PC-3 (cell line): ENCODE results near the gene SPACDR. TPM values are rescaled to one million over a fixed set of nuclear protein-coding genes. Genes with fewer than 3 reads are reported as not detected.

Experiments used
- ATAC-seq: fragments of 200-7000 bp; cut with Tn5 transposase; 2 replicates; pipeline ENCODE4 v1.9.1; 2020; ENCODE audit warnings: mild to moderate bottlenecking, moderate library complexity
- BruUV-seq: library from RNA; stranded (reverse); fragments of 400-500 nt; replicated peaks from 2 replicates; lab custom pipeline; 2021; lab: Mats Ljungman, UMichigan
- CTCF ChIA-PET: fragments of 300-600 bp; sonication (Branson Sonifier 250); formaldehyde crosslinking; loops from one replicate; lab custom pipeline; 2022; ENCODE audit warnings: antibody characterized with exemption; lab: Charles Lee
- POLR2A ChIA-PET: fragments of 300-600 bp; sonication (Branson Sonifier 250); formaldehyde crosslinking; loops from one replicate; lab custom pipeline; 2022; ENCODE audit warnings: antibody characterized with exemption; ENCODE audit not compliant: unreplicated experiment; lab: Charles Lee
- DNase-seq: peaks from one replicate; pipeline ENCODE4 v3.0.0-alpha.2; 2015
- H2AFZ ChIP-seq: fragments of 300-600 bp; sonication (generic); 2 replicates; pipeline ENCODE4 v1.6.0; 2016; ENCODE audit warnings: antibody characterized with exemption, low read length
- H3F3A ChIP-seq: fragments of 300-600 bp; sonication (generic); one replicate; pipeline ENCODE4 v1.6.0; 2017; ENCODE audit warnings: antibody characterized with exemption, low read length, control low read depth, mild to moderate bottlenecking; ENCODE audit not compliant: unreplicated experiment
- H3K27ac ChIP-seq: fragments of 300-600 bp; sonication (generic); 2 replicates; pipeline ENCODE4 v1.5.1; 2016; ENCODE audit warnings: mild to moderate bottlenecking, low read length
- H3K27me3 ChIP-seq: fragments of 300-600 bp; sonication (generic); 2 replicates; pipeline ENCODE4 v1.6.1; 2016; ENCODE audit warnings: low read length, mixed read lengths
- H3K36me3 ChIP-seq: fragments of 300-600 bp; sonication (generic); 2 replicates; pipeline ENCODE4 v1.6.1; 2016; ENCODE audit warnings: low read depth, mixed run types, low read length, mixed read lengths
- H3K4me1 ChIP-seq: fragments of 300-600 bp; sonication (generic); 2 replicates; pipeline ENCODE4 v1.5.1; 2016; ENCODE audit warnings: low read length; ENCODE audit not compliant: insufficient read depth
- H3K4me2 ChIP-seq: fragments of 300-600 bp; sonication (generic); 2 replicates; pipeline ENCODE4 v1.6.0; 2016; ENCODE audit warnings: low read length
- H3K4me3 ChIP-seq: fragments of 300-600 bp; sonication (generic); 2 replicates; pipeline ENCODE4 v1.5.1; 2016; ENCODE audit warnings: mild to moderate bottlenecking, low read length, mixed read lengths
- H3K79me2 ChIP-seq: fragments of 300-600 bp; sonication (generic); 2 replicates; pipeline ENCODE4 v1.6.1; 2017; ENCODE audit warnings: low read length, mixed read lengths
- H3K9ac ChIP-seq: fragments of 300-600 bp; sonication (generic); 2 replicates; pipeline ENCODE4 v1.6.0; 2016; ENCODE audit warnings: mild to moderate bottlenecking, low read length
- H3K9me2 ChIP-seq: fragments of 300-600 bp; sonication (generic); replicated peaks from 2 replicates; pipeline ENCODE4 v1.6.1; 2016; ENCODE audit warnings: mixed run types, low read length, mixed read lengths
- H3K9me3 ChIP-seq: fragments of 300-600 bp; sonication (generic); 2 replicates; pipeline ENCODE4 v1.6.1; 2016; ENCODE audit warnings: low read length, mixed read lengths
- H4K20me1 ChIP-seq: fragments of 300-600 bp; sonication (generic); 2 replicates; pipeline ENCODE4 v1.6.1; 2016; ENCODE audit warnings: low read length, mixed read lengths
- EZH2 ChIP-seq: fragments of 300-600 bp; sonication (generic); IDR thresholded peaks from one replicate; pipeline ENCODE4 v1.6.1; 2017; ENCODE audit warnings: antibody characterized with exemption, mild to moderate bottlenecking, low read length; ENCODE audit not compliant: unreplicated experiment
- EZH2phosphoT487 ChIP-seq: fragments of 300-600 bp; sonication (generic); IDR thresholded peaks from 2 replicates; pipeline ENCODE4 v1.6.1; 2018; ENCODE audit warnings: mild to moderate bottlenecking, antibody characterized with exemption, low read length, borderline replicate concordance
- intact Hi-C: fragments of 100-400 bp; cut with micrococcal nuclease; formaldehyde crosslinking; loops from 2 replicates; pipeline ENCODE4 v1.9.0; 2023
- total RNA-seq: library from RNA; depleted of rRNA; stranded (reverse); fragments of >200 nt; gene quantifications from 2 replicates; pipeline ENCODE4 v1.2.3, GENCODE V29; 2014
- TF ChIP-seq, protein P1 (sequence below): fragments of 300-600 bp; sonication (generic); conservative IDR thresholded peaks from 2 replicates; pipeline ENCODE4 v1.5.1; 2017; ENCODE audit warnings: antibody characterized with exemption, low read depth, mild to moderate bottlenecking, low read length

The SPACDR gene
- total RNA-seq, 1 experiment from 2014 or later, result 0.11 TPM

DNA sequence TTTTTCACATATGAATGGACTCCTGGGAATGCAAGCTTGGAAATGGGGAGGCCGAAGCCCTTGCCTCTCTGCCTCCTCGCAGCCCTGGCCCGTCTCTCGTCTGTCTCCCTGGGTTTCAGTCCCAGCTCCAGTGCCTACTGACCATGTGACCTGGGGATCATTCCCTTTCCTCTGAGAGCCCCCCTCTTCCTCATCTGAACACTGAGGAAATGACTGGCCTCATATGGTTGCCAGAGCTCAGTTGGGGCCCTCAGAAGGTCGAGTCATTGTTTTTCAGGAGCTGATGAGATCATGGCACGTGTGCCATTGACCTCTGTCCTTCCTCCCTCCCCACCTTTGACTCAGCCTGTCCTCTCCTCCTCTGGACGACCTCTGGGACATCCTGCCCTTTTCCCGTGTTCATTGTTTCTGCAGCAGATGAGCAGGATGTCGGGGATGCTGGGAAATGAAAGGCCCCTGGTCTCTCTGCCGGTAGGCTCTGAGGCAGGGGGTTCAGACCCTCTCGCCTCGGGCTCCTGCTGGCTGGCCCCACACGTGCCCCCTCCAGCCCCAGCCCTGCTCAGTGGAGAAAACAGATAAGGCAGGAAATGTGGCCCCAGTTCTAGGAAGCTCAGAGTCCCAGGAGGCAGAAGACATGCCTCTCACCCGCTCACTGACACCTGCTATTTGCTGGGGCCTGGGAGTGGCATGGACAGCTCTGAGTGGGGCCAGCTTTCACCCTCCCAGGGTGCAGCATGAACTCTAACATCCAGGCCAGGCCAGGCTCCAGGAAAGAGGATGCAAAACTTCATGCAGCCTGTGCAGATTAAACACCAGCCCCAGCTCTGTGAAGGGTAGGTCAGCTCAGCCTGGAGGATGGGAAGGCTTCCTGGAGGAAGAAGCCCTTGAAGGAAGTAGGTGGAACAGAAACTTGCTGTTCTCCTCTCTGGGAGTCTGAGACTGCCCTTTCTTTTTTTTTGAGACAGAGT is 19.5 kb downstream of the SPACDR start:
- BruUV-seq, result no TSS peak
- H3K9ac ChIP-seq, result no peak overlapping the region
- no peaks in the 10 kb centered on the region for H3K9me3 ChIP-seq
- no peak overlapping the region for H3K4me2 ChIP-seq
- no peaks in the 10 kb centered on the region for H4K20me1 ChIP-seq
- no peaks in the 10 kb centered on the region for H3K9me2 ChIP-seq
- H3K27me3 ChIP-seq, result no peaks in the 10 kb centered on the region
- H2AFZ ChIP-seq, result no peak overlapping the region
- ChIA-PET POLR2A (interaction anchor here (0.5 kb wide), 1 partner anchor 16 kb away, joined by 3 read pairs; no protein-coding TSS in a partner anchor), CTCF (interaction anchor here (0.7 kb wide), 1 partner anchor 141 kb away, joined by 4 read pairs; the partner anchor contains the start of genes FBXO24 and LRCH4)
- no peaks in the 10 kb centered on the region for H3K36me3 ChIP-seq
- no peak overlapping the region for H3K4me3 ChIP-seq
- TF ChIP-seq, protein P1, sequence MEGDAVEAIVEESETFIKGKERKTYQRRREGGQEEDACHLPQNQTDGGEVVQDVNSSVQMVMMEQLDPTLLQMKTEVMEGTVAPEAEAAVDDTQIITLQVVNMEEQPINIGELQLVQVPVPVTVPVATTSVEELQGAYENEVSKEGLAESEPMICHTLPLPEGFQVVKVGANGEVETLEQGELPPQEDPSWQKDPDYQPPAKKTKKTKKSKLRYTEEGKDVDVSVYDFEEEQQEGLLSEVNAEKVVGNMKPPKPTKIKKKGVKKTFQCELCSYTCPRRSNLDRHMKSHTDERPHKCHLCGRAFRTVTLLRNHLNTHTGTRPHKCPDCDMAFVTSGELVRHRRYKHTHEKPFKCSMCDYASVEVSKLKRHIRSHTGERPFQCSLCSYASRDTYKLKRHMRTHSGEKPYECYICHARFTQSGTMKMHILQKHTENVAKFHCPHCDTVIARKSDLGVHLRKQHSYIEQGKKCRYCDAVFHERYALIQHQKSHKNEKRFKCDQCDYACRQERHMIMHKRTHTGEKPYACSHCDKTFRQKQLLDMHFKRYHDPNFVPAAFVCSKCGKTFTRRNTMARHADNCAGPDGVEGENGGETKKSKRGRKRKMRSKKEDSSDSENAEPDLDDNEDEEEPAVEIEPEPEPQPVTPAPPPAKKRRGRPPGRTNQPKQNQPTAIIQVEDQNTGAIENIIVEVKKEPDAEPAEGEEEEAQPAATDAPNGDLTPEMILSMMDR, result no peak
- TF ChIP-seq EZH2, result no peak
- TF ChIP-seq EZH2phosphoT487, result no peak
- intact Hi-C loops, result no loop called here
- no peaks in the 10 kb centered on the region for H3K79me2 ChIP-seq
- DNase-seq (no peak), ATAC-seq (no peak; the same call in 1 of the 2 replicates)
- no peaks in the 10 kb centered on the region for H3K4me1 ChIP-seq
- H3K27ac ChIP-seq, result no peak overlapping the region
- H3F3A ChIP-seq, result no peaks in the 10 kb centered on the region

DNA sequence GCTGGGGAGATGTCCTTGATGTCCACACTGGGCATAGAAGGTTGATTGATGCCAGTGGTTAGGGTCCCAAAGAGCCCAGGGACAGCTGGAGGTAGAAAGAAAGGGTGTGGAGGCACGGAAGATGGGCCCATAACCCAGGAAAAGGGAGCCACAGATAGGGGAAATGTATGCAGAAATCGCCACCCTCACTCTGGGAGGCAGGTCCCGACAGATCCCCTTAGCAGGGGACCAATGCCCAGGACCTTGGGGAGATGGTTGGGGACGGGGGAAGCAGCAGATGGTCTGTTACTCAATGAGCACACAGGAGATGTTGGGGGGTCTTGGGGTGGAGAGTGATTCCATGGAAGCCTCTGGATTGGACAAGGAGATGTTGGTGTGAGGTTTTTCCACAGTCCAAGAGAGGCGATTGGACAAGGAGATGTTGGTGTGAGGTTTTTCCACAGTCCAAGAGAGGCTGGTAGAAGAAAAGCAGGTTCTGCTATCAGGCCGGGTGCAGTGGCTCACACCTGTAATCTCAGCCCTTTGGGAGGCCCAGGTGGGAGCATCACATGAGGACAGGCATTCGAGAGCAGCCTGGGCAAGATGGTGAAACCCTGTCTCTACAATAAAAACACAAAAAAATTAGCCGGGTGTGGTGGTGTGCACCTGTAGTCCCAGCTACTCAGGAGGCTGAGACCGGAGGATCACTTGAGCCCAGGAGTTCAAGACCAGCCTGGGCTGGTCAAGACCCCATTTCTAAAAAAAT is 20.8 kb downstream of the SPACDR start:
- H3K9ac ChIP-seq, result no peak overlapping the region

More for the DNA sequence above, 20.8 kb downstream of the SPACDR start:
- ChIA-PET POLR2A (no interaction called here), CTCF (interaction anchor here (0.5 to 0.7 kb wide), 2 partner anchors 22 to 143 kb away, joined by 3 to 4 read pairs; partner anchors contain the start of genes FBXO24 and LRCH4)
- no peaks in the 10 kb centered on the region for H3K27me3 ChIP-seq
- no peak overlapping the region for H3K27ac ChIP-seq
- H3K9me2 ChIP-seq, result no peaks in the 10 kb centered on the region
- no peak overlapping the region for H3K4me3 ChIP-seq
- no peak for ATAC-seq
- H3K36me3 ChIP-seq, result no peaks in the 10 kb centered on the region
- intact Hi-C loops, result no loop called here
- no peak for DNase-seq
- no peaks in the 10 kb centered on the region for H3K4me1 ChIP-seq
- no peaks in the 10 kb centered on the region for H4K20me1 ChIP-seq
- BruUV-seq, result no TSS peak
- H2AFZ ChIP-seq, result no peak overlapping the region
- no peak overlapping the region for H3K4me2 ChIP-seq
- no peaks in the 10 kb centered on the region for H3F3A ChIP-seq
- H3K9me3 ChIP-seq, result no peaks in the 10 kb centered on the region
- no peak for TF ChIP-seq EZH2phosphoT487
- TF ChIP-seq, protein P1, result no peak
- TF ChIP-seq EZH2, result no peak
- H3K79me2 ChIP-seq, result no peaks in the 10 kb centered on the region
